ENCODE measurements around the gene PEX11G. TPM values are rescaled to one million over a fixed set of nuclear protein-coding genes. Genes with fewer than 3 reads are reported as not detected.

PEX11G gene
- total RNA-seq, 1 experiment from 2014 or later = 3.9 TPM

DNA sequence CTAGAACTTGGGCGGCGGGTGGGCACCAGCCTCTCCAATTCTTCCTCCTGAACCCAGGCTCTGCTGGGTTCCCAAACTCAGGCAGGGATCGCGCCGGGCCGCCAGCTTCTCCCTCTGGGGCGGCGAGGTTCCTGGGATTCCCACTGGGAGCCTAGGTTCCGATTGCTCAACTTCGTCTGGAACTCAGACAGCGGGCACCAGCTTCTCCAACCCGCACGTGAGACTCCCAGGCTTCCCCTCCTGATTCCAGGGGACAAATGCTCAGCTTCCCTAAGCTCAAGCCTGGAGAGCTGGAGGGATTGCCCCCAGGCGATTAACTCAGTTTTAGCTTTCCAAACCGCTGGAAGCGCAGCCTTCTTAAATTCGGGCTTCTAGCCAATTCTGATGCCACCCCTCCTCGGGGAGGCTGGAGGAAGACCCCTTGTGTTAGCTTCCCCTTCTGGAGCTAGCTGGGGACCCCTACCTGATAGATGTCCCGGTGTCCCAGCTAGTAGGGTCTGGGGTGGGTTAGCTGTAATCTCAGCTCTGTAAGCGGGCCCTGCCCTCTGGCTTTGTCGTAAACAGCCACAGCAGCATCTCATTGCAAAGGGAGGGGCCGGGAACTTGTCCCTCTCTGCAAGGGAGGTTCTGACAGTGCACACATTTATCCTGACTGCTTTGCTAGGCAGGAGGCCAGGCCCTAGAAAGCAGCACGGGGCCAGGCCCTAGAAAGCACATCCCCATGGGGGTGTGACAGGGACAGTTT lies 34.3 kb upstream of the PEX11G start:
- Histone ChIP-seq H3K36me3 (ENCODE audit: control insufficient read depth, insufficient read depth, low read length) (no peaks in the 10 kb centered on the region; the same call in 1 of the 2 replicates), H3K27me3 (replicated peaks; ENCODE audit: control insufficient read depth, insufficient read depth, low read length) (no peaks in the 10 kb centered on the region), H3K4me1 (peaks cover 10% of the 10 kb centered on the region), H3K9me3 (no peaks in the 10 kb centered on the region), H3K4me3 (ENCODE audit: low read depth, low read length) (peak overlapping the region; percentile 59)
- H3K9me3 Mint-ChIP-seq (ENCODE audit: unreplicated experiment) = no peaks in the 10 kb centered on the region
- H3K27ac Mint-ChIP-seq (ENCODE audit: unreplicated experiment) = peak overlapping the region; percentile 63
- no peak for DNase-seq
- intact Hi-C loops (cut with micrococcal nuclease; ENCODE audit: unreplicated experiment) = no loop called here
- TF ChIP-seq CTCF (IDR thresholded peaks at IDR 0.05; ENCODE audit: insufficient read depth in 1 of 2, low read depth in 1 of 2, low read length in 1 of 2, severe bottlenecking in 1 of 2, unreplicated experiment in 1 of 2) = no peak
- TSS peak; percentile 16 for BruUV-seq (replicated peaks)
- peaks cover 20% of the 10 kb centered on the region for H3K36me3 Mint-ChIP-seq (ENCODE audit: insufficient read depth, unreplicated experiment)
- ChIA-PET POLR2A (interaction anchor here (0.6 to 1.0 kb wide), 4 partner anchors 12 to 128 kb away, joined by 3 to 4 read pairs (median 4); partner anchors contain the start of gene PNPLA6), CTCF (interaction anchor here (0.5 to 1.2 kb wide), 3 partner anchors 26 to 45 kb away, joined by 4 to 6 read pairs (median 5); a partner anchor contains a TSS)
- peaks cover 9% of the 10 kb centered on the region for H3K4me1 Mint-ChIP-seq (ENCODE audit: low read depth, unreplicated experiment)
- peak overlapping the region; percentile 85 for H3K4me3 Mint-ChIP-seq (ENCODE audit: unreplicated experiment)
- H3K27me3 Mint-ChIP-seq (ENCODE audit: insufficient read depth, unreplicated experiment) = no peaks in the 10 kb centered on the region

GRCh38 chr19:7522072-7522922 lies 33.5 kb upstream of the PEX11G start, which contains the start of gene MCOLN1:
MCOLN1 (plus strand) TSS chr19:7522624; CDS start chr19:7522751, 127 bp downstream.
- intact Hi-C loops (cut with micrococcal nuclease; ENCODE audit: unreplicated experiment) = no loop called here
- no peaks in the 10 kb centered on the region for H3K27me3 Mint-ChIP-seq (ENCODE audit: insufficient read depth, unreplicated experiment)
- peak within 1 kb of the TSS; percentile 85 for H3K4me3 Mint-ChIP-seq (ENCODE audit: unreplicated experiment)
- peak; percentile 97 to 99 for DNase-seq
- ChIA-PET CTCF (interaction anchor here (0.8 to 1.2 kb wide), 3 partner anchors 25 to 46 kb away, joined by 4 to 5 read pairs (median 5); a partner anchor contains a TSS), POLR2A (interaction anchor here (0.5 to 1.0 kb wide), 6 partner anchors 13 to 651 kb away, joined by 3 to 6 read pairs (median 4); partner anchors contain the start of genes PNPLA6 and SNAPC2)
- Histone ChIP-seq H3K4me1 (peaks cover 10% of the 10 kb centered on the region), H3K36me3 (ENCODE audit: control insufficient read depth, insufficient read depth, low read length) (peaks cover 1% of the 10 kb centered on the region; the same call in 1 of the 2 replicates), H3K9me3 (no peaks in the 10 kb centered on the region), H3K4me3 (ENCODE audit: low read depth, low read length) (peak within 1 kb of the TSS; percentile 59), H3K27me3 (replicated peaks; ENCODE audit: control insufficient read depth, insufficient read depth, low read length) (no peaks in the 10 kb centered on the region)
- TF ChIP-seq CTCF (IDR thresholded peaks at IDR 0.05; ENCODE audit: insufficient read depth in 1 of 2, low read depth in 1 of 2, low read length in 1 of 2, severe bottlenecking in 1 of 2, unreplicated experiment in 1 of 2) = no peak
- no TSS peak for BruUV-seq (replicated peaks)
- H3K9me3 Mint-ChIP-seq (ENCODE audit: unreplicated experiment) = no peaks in the 10 kb centered on the region
- H3K36me3 Mint-ChIP-seq (ENCODE audit: insufficient read depth, unreplicated experiment) = peaks cover 20% of the 10 kb centered on the region
- H3K27ac Mint-ChIP-seq (ENCODE audit: unreplicated experiment) = peak within 1 kb of the TSS; percentile 63
- peaks cover 9% of the 10 kb centered on the region for H3K4me1 Mint-ChIP-seq (ENCODE audit: low read depth, unreplicated experiment)

- Mint-ChIP-seq H3K4me3 (ENCODE audit: unreplicated experiment) (peak overlapping the region; percentile 85), H3K9me3 (ENCODE audit: unreplicated experiment) (no peaks in the 10 kb centered on the region), H3K4me1 (ENCODE audit: low read depth, unreplicated experiment) (peaks cover 9% of the 10 kb centered on the region), H3K27ac (ENCODE audit: unreplicated experiment) (peak overlapping the region; percentile 63), H3K36me3 (ENCODE audit: insufficient read depth, unreplicated experiment) (peaks cover 20% of the 10 kb centered on the region), H3K27me3 (ENCODE audit: insufficient read depth, unreplicated experiment) (no peaks in the 10 kb centered on the region)
- DNase-seq = no peak
- Histone ChIP-seq H3K9me3 (no peaks in the 10 kb centered on the region), H3K4me3 (ENCODE audit: low read depth, low read length) (peak overlapping the region; percentile 29), H3K36me3 (ENCODE audit: control insufficient read depth, insufficient read depth, low read length) (peaks cover 1% of the 10 kb centered on the region; the same call in 1 of the 2 replicates), H3K27me3 (replicated peaks; ENCODE audit: control insufficient read depth, insufficient read depth, low read length) (no peaks in the 10 kb centered on the region), H3K4me1 (peaks cover 10% of the 10 kb centered on the region)
- no peak for TF ChIP-seq CTCF (IDR thresholded peaks at IDR 0.05; ENCODE audit: insufficient read depth in 1 of 2, low read depth in 1 of 2, low read length in 1 of 2, severe bottlenecking in 1 of 2, unreplicated experiment in 1 of 2)
- BruUV-seq (replicated peaks) = no TSS peak
- POLR2A ChIA-PET = interaction anchor here (1.0 kb wide), 1 partner anchor 13 kb away, joined by 4 read pairs; the partner anchor contains the start of gene PNPLA6
- CTCF ChIA-PET = interaction anchor here (1.0 to 1.2 kb wide), 2 partner anchors 25 to 47 kb away, joined by 5 read pairs; a partner anchor contains a TSS
- intact Hi-C loops (cut with micrococcal nuclease; ENCODE audit: unreplicated experiment) = no loop called here
Measured at GRCh38 chr19:7521551-7522071, 32.8 kb upstream of the PEX11G start.

Measured in Caco-2 (cell line).